Gastrocnemius medialis (tissue), 4 donors: ENCODE measurements around the gene BICDL2.

Source experiments
- CTCF ChIP-seq, 5 experiments: fragments of 450-650 bp in 3 of 5; fragments of 200-600 bp in 2 of 5; sonication (generic) in 2 of 5; IDR thresholded peaks in 4 of 5; conservative IDR thresholded peaks in 1 of 5; 1 replicate in 4 of 5; 2 replicates in 1 of 5; pipeline ENCODE4 v1.5.1; 2016 to 2019; ENCODE audit warnings: antibody characterized with exemption in 5 of 5, mild to moderate bottlenecking in 3 of 5, moderate library complexity in 3 of 5
- POLR2A ChIP-seq, 2 donors: fragments of 450-650 bp; IDR thresholded peaks; one replicate each; pipeline ENCODE4 v1.6.1; 2017; ENCODE audit warnings: antibody characterized with exemption in 2 of 2, mild to moderate bottlenecking in 2 of 2, moderate library complexity in 2 of 2

GRCh38 chr16:2983706-2984136, 53.0 kb downstream of the BICDL2 start:
- TF ChIP-seq CTCF (IDR thresholded peaks at IDR 0.05 in 4 of 5, conservative IDR thresholded peaks at IDR 0.05 in 1 of 5): peak; percentile 79 to 99 (median 83)
- TF ChIP-seq POLR2A (IDR thresholded peaks at IDR 0.05): no peak
